Measurements from ENCODE around the gene CAMKK2.

- TF ChIP-seq CTCF (conservative IDR thresholded peaks at IDR 0.05 in 1 of 2, IDR thresholded peaks at IDR 0.05 in 1 of 2; ENCODE audit: low read depth in 1 of 2, low read length in 2 of 2) (no peak), EZH2 (IDR thresholded peaks at IDR 0.05; ENCODE audit: low read length, missing control alignments) (no peak)
Measured at GRCh38 chr12:121238086-121238485, 58.4 kb downstream of the CAMKK2 start.

Measured in fibroblast of lung (primary cell).